Spleen (tissue), 11 donors: ENCODE measurements around the gene GPR15LG. TPM values are rescaled to one million over a fixed set of nuclear protein-coding genes. Genes with fewer than 3 reads are reported as not detected.
A peak's percentile ranks its signal among the peaks of the same experiment; 100 is the strongest.

Experiments
- DNase-seq: peaks from one replicate; pipeline ENCODE4 v3.0.0-alpha.2; 2020
- H3K27ac ChIP-seq, 8 donors: fragments of 200-600 bp; sonication (generic) in 7 of 8; 1 replicate in 4 of 8; 2 replicates in 4 of 8; pipeline versions ENCODE4 v1.5.0 to v1.8.0; 2016 to 2021; ENCODE audit warnings: inconsistent platforms in 4 of 8, mild to moderate bottlenecking in 4 of 8, moderate library complexity in 1 of 8
- H3K27me3 ChIP-seq, 7 donors: fragments of 200-600 bp; sonication (generic) in 6 of 7; replicated peaks in 1 of 7; 1 replicate in 4 of 7; 2 replicates in 3 of 7; pipeline versions ENCODE4 v1.5.0 to v1.8.0; 2016 to 2021; ENCODE audit warnings: inconsistent platforms in 3 of 7, mild to moderate bottlenecking in 1 of 7
- H3K36me3 ChIP-seq, 6 donors: fragments of 200-600 bp; sonication (generic) in 5 of 6; 1 replicate in 4 of 6; 2 replicates in 2 of 6; pipeline versions ENCODE4 v1.5.0 to v1.8.0; 2016 to 2021; ENCODE audit warnings: inconsistent platforms in 2 of 6
- H3K4me1 ChIP-seq, 6 donors: fragments of 200-600 bp; sonication (generic) in 5 of 6; 1 replicate in 3 of 6; 2 replicates in 3 of 6; pipeline versions ENCODE4 v1.5.0 to v1.8.0; 2016 to 2021; ENCODE audit warnings: inconsistent platforms in 3 of 6
- H3K4me3 ChIP-seq, 8 donors: fragments of 200-600 bp; sonication (generic) in 7 of 8; 1 replicate in 4 of 8; 2 replicates in 4 of 8; pipeline versions ENCODE4 v1.5.0 to v1.8.0; 2016 to 2021; ENCODE audit warnings: inconsistent platforms in 4 of 8, mild to moderate bottlenecking in 4 of 8, moderate library complexity in 2 of 8
- H3K9me3 ChIP-seq, 8 donors: fragments of 200-600 bp; sonication (generic) in 7 of 8; 1 replicate in 4 of 8; 2 replicates in 4 of 8; pipeline versions ENCODE4 v1.5.0 to v1.8.0; 2016 to 2021; ENCODE audit warnings: inconsistent platforms in 4 of 8
- POLR2A ChIP-seq, 3 donors: fragments of 450-650 bp; IDR thresholded peaks; one replicate each; pipeline ENCODE4 v1.5.1; 2017; ENCODE audit warnings: antibody characterized with exemption in 3 of 3, mild to moderate bottlenecking in 1 of 3
- POLR2AphosphoS5 ChIP-seq, 3 donors: sonication (generic); formaldehyde crosslinking; IDR thresholded peaks; one replicate each; pipeline ENCODE4 v1.5.1; 2017; ENCODE audit warnings: antibody characterized with exemption in 3 of 3
- WGBS, 5 donors: extraction: QIAGEN DNeasy Blood & Tissue Kit in 3 of 5; methylation state at CpG; one replicate each; pipeline versions ENCODE4 v1.1.5 to v1.1.7; 2013 to 2018; 5-methylcytosine and 5-hydroxymethylcytosine counted together
- intact Hi-C: fragments of 100-400 bp; cut with DNase I; formaldehyde crosslinking; loops from one replicate; pipeline ENCODE4 v1.15.0; 2023; ENCODE audit warnings: low total_unique reads
- polyA plus RNA-seq, 3 donors: library from polyadenylated mRNA; stranded (reverse); fragments of 200-250 nt; gene quantifications; one replicate each; pipeline ENCODE4 v1.2.1, GENCODE V29; 2013
- total RNA-seq, 7 donors: library from RNA; depleted of rRNA in 3 of 7; stranded (reverse); fragments of >200 nt in 3 of 7; fragmentation: NEBNext Ultra II Directional in 4 of 7; extraction: Animal tissue kit (Norgen Biotek cat#: 25700) in 4 of 7; gene quantifications; one replicate each; pipeline versions ENCODE4 v1.1.0 to v1.2.1, GENCODE V29; 2016 to 2021
- TF ChIP-seq, protein P1 (sequence below), 11 experiments: fragments of 200-600 bp in 7 of 11; fragments of 450-650 bp in 4 of 11; sonication (generic) in 4 of 11; IDR thresholded peaks in 8 of 11; conservative IDR thresholded peaks in 3 of 11; 1 replicate in 7 of 11; 2 replicates in 4 of 11; pipeline versions ENCODE4 v1.4.0 to v1.8.0; 2016 to 2021; ENCODE audit warnings: antibody characterized with exemption in 11 of 11, inconsistent platforms in 4 of 11, mild to moderate bottlenecking in 1 of 11
- donor health status: healthy with polysubstance abuse.
- donor health status: DM: no; HTN: no; CAD: no; lungs with moderate emphysema.
- donor health status: DM: no; HTN: no; CAD: no.
- donor health status: Bipolar disorder and iron deficiency.
- donor health status: healthy.
- donor health status: DM: no; HTN: no; CAD: no.
- donor health status: DM: yes; HTN: yes; CAD: no.

The GPR15LG gene
- total and polyA plus RNA-seq, 10 donors = 0.16 TPM; not detected in 9

- TF ChIP-seq POLR2A (IDR thresholded peaks at IDR 0.05) (no peak), POLR2AphosphoS5 (IDR thresholded peaks at IDR 0.05) (no peak)
- TF ChIP-seq, protein P1, sequence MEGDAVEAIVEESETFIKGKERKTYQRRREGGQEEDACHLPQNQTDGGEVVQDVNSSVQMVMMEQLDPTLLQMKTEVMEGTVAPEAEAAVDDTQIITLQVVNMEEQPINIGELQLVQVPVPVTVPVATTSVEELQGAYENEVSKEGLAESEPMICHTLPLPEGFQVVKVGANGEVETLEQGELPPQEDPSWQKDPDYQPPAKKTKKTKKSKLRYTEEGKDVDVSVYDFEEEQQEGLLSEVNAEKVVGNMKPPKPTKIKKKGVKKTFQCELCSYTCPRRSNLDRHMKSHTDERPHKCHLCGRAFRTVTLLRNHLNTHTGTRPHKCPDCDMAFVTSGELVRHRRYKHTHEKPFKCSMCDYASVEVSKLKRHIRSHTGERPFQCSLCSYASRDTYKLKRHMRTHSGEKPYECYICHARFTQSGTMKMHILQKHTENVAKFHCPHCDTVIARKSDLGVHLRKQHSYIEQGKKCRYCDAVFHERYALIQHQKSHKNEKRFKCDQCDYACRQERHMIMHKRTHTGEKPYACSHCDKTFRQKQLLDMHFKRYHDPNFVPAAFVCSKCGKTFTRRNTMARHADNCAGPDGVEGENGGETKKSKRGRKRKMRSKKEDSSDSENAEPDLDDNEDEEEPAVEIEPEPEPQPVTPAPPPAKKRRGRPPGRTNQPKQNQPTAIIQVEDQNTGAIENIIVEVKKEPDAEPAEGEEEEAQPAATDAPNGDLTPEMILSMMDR (IDR thresholded peaks at IDR 0.05 in 8 of 11, conservative IDR thresholded peaks at IDR 0.05 in 3 of 11) = no peak
- Histone ChIP-seq H3K4me1 (peaks cover 0 to 17% (median 2%) of the 10 kb centered on the region in 6 donors), H3K27me3 (no peaks in the 10 kb centered on the region), H3K4me3 (no peak overlapping the region), H3K36me3 (peaks cover 6 to 82% (median 68%) of the 10 kb centered on the region in 6 donors), H3K9me3 (no peaks in the 10 kb centered on the region), H3K27ac (no peak overlapping the region)
- intact Hi-C loops = no loop called here
- DNase-seq = no peak
These were observed 20.8 kb upstream of the GPR15LG start for GRCh38 chr10:84152769-84153168.

DNA sequence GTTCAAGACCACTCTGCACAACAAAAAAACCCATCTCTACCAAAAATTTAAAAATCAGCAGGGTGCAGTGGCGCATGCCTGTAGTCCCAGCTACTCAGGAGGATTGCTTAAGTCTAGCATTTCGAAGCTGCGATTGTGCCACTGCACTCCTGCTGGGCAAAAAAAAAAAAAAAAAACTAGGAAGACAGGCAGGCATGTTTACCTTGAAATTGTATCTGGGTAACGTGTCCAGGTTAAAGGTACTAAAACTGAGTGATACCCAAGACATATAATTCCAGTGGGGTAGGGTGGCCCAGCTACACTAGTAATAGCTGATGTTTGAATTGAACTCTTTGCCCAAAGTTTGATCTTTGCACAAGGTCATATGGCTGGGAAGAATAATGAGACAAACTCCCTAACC lies 18.1 kb upstream of the GPR15LG start:
- H3K36me3 ChIP-seq = peaks cover 4 to 55% (median 45%) of the 10 kb centered on the region in 6 donors
- H3K4me1 ChIP-seq = peaks cover 0 to 18% (median 0%) of the 10 kb centered on the region in 6 donors
- peak overlapping the region in 2 of 8 donors; percentile 53 to 59 for H3K27ac ChIP-seq
- no peak overlapping the region for H3K4me3 ChIP-seq
- DNase-seq = no peak
- WGBS, 5 donors = 57 to 94% (median 79%) methylated on average over 4 of the region's 4 CpGs
- H3K27me3 ChIP-seq = no peaks in the 10 kb centered on the region
- no peaks in the 10 kb centered on the region for H3K9me3 ChIP-seq
- no peak for TF ChIP-seq POLR2A (IDR thresholded peaks at IDR 0.05)
- TF ChIP-seq, protein P1 (IDR thresholded peaks at IDR 0.05 in 8 of 11, conservative IDR thresholded peaks at IDR 0.05 in 3 of 11) = no peak
- TF ChIP-seq POLR2AphosphoS5 (IDR thresholded peaks at IDR 0.05) = no peak
- intact Hi-C loops = no loop called here

GRCh38 chr10:84156009-84156408 lies 17.6 kb upstream of the GPR15LG start:
- 89 to 97% (median 93%) methylated on average over 2 of the region's 2 CpGs for WGBS, 5 donors
- intact Hi-C loops = no loop called here
- no peak for TF ChIP-seq POLR2A (IDR thresholded peaks at IDR 0.05)
- TF ChIP-seq, protein P1 (IDR thresholded peaks at IDR 0.05 in 8 of 11, conservative IDR thresholded peaks at IDR 0.05 in 3 of 11) = no peak
- no peak for TF ChIP-seq POLR2AphosphoS5 (IDR thresholded peaks at IDR 0.05)
- H3K27ac ChIP-seq = peak overlapping the region in 2 of 8 donors; percentile 53 to 59
- H3K27me3 ChIP-seq = no peaks in the 10 kb centered on the region
- no peak for DNase-seq
- no peak overlapping the region for H3K4me3 ChIP-seq
- peaks cover 4 to 50% (median 40%) of the 10 kb centered on the region in 6 donors for H3K36me3 ChIP-seq
- H3K4me1 ChIP-seq = peaks cover 0 to 18% (median 0%) of the 10 kb centered on the region in 6 donors
- H3K9me3 ChIP-seq = no peaks in the 10 kb centered on the region

GRCh38 chr10:84156768-84157167 lies 16.8 kb upstream of the GPR15LG start:
- intact Hi-C loops = no loop called here
- peak overlapping the region in 5 of 8 donors; percentile 11 to 60 (median 53) for H3K27ac ChIP-seq
- H3K36me3 ChIP-seq = peaks cover 4 to 42% (median 34%) of the 10 kb centered on the region in 6 donors
- peaks cover 0 to 4% (median 0%) of the 10 kb centered on the region in 7 donors for H3K27me3 ChIP-seq
- H3K4me1 ChIP-seq = peaks cover 0 to 18% (median 0%) of the 10 kb centered on the region in 6 donors
- peak; percentile 84 for DNase-seq
- H3K9me3 ChIP-seq = no peaks in the 10 kb centered on the region
- TF ChIP-seq POLR2A (IDR thresholded peaks at IDR 0.05) = no peak
- TF ChIP-seq POLR2AphosphoS5 (IDR thresholded peaks at IDR 0.05) = peak in 2 of 3 donors; percentile 47 to 86
- TF ChIP-seq, protein P1 (IDR thresholded peaks at IDR 0.05 in 8 of 11, conservative IDR thresholded peaks at IDR 0.05 in 3 of 11) = no peak
- H3K4me3 ChIP-seq = no peak overlapping the region
- 37 to 60% (median 55%) methylated on average over 10 of the region's 10 CpGs for WGBS, 5 donors
